GM18867 (cell line): Measurements from ENCODE around the gene PNMA6F.
"Not testable (repeated sequence)": the region's sequence is repeated elsewhere in the genome, so short reads cannot be mapped to it uniquely, and the experiment has no call there.

ENCODE experiments used
- ATAC-seq: cut with Tn5 transposase; IDR thresholded peaks from one replicate; pipeline ENCODE4 v1.9.1; 2021; ENCODE audit warnings: mild to moderate bottlenecking, moderate library complexity; ENCODE audit not compliant: unreplicated experiment

Gene PNMA6F

GRCh38 chrX:153304988-153305736 is 16.4 kb downstream of the PNMA6F start:
- ATAC-seq: no peak

- ATAC-seq: no peak
These were observed 18.0 kb downstream of the PNMA6F start for GRCh38 chrX:153303276-153304262.

- ATAC-seq: no peak
These were observed 18.8 kb downstream of the PNMA6F start for GRCh38 chrX:153302796-153303195.

- no peak for ATAC-seq
These were observed 19.8 kb downstream of the PNMA6F start for GRCh38 chrX:153301746-153302145.

GRCh38 chrX:153299855-153300254 is 21.7 kb downstream of the PNMA6F start:
- ATAC-seq: no peak

GRCh38 chrX:153297376-153297775 is 24.2 kb downstream of the PNMA6F start:
- no peak for ATAC-seq

- not testable (repeated sequence) for ATAC-seq
These were observed 28.0 kb downstream of the PNMA6F start for GRCh38 chrX:153293485-153294071.

GRCh38 chrX:153288807-153289206 is 32.8 kb downstream of the PNMA6F start:
- ATAC-seq: not testable (repeated sequence)

- not testable (repeated sequence) for ATAC-seq
These were observed 35.9 kb downstream of the PNMA6F start for GRCh38 chrX:153285678-153286077.

GRCh38 chrX:153283982-153284381 is 37.6 kb downstream of the PNMA6F start:
- ATAC-seq: not testable (repeated sequence)

- ATAC-seq: not testable (repeated sequence)
These were observed 39.8 kb downstream of the PNMA6F start for GRCh38 chrX:153281784-153282183.

GRCh38 chrX:153279304-153279703 is 42.3 kb downstream of the PNMA6F start:
- ATAC-seq: not testable (repeated sequence)

- not testable (repeated sequence) for ATAC-seq
These were observed 45.5 kb downstream of the PNMA6F start for GRCh38 chrX:153276049-153276448.

GRCh38 chrX:153275418-153275817 is 46.1 kb downstream of the PNMA6F start:
- not testable (repeated sequence) for ATAC-seq

- ATAC-seq: not testable (repeated sequence)
These were observed 49.0 kb downstream of the PNMA6F start for GRCh38 chrX:153272584-153272983.

GRCh38 chrX:153272070-153272469 is 49.5 kb downstream of the PNMA6F start:
- not testable (repeated sequence) for ATAC-seq
